ENCODE results near the gene MKRN2.

DNA sequence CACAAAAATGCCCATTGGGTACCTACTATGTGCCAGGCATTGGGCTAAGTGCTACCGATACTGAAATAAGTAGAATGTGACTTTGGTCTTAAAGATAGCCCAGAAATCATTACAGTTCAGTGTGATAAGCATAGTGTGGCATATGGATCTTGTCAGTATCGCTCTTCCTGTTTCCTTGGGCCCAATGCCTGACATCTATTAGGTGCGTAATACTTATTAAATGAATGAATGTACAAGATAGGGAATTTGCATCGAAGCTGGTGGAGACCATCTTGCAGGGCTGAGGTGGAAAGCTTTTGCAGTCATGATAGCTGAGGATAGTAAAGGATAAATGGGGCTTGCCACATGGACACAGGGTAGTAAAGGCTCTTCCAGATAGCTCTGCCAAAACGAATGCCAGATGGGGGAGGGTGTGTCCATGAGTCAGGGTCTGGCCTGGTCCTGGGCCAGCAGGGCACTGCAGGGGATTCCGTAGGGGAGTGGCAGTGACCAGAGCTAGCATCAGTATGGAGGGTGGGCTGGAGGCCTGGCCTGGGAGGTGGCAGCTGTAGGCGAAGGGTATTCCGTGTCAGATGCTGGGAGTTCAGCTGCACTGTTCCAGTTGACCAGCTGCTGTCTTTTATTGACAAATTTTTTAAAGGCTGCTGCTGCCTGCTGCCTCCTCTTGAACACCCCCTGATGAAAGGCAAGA, 49.2 kb upstream of the MKRN2 start:
- TF ChIP-seq POLR2A (IDR thresholded peaks at IDR 0.05), result no peak
- no peak for TF ChIP-seq CTCF (IDR thresholded peaks at IDR 0.05)

Measured in Peyer's patch (tissue), 4 donors.